ENCODE data around the gene PCBD1. TPM values are rescaled to one million over a fixed set of nuclear protein-coding genes. Genes with fewer than 3 reads are reported as not detected.

The PCBD1 gene
- total RNA-seq (66.5 TPM), polyA plus RNA-seq (ENCODE audit: insufficient read depth in 1 of 8, insufficient read length in 8 of 8, low replicate concordance in 1 of 8) (10 to 100 TPM; 62.8 to 82.7 (median 75.6) TPM)
- long read RNA-seq, donor 1, transcript PCBD1-201 (4 exons, 1,006 nt): major isoform, 20 of 29 reads
- long read RNA-seq, donor 1, partial matches to known transcripts: 8 of 29 reads
- long read RNA-seq, donor 1, other reads (novel, unspliced or antisense): 0 of 29 reads
- long read RNA-seq, donor 2, partial matches to known transcripts: 0 of 2 reads
- long read RNA-seq, donor 2, other reads (novel, unspliced or antisense): 0 of 2 reads
- long read RNA-seq, donor 3, transcript PCBD1-201 (4 exons, 1,006 nt): major isoform, 38 of 59 reads
- long read RNA-seq, donor 3, partial matches to known transcripts: 19 of 59 reads
- long read RNA-seq, donor 3, other reads (novel, unspliced or antisense): 0 of 59 reads
- long read RNA-seq, donor 4, transcript PCBD1-201 (4 exons, 1,006 nt): major isoform, 37 of 58 reads
- long read RNA-seq, donor 4, partial matches to known transcripts: 14 of 58 reads
- long read RNA-seq, donor 4, other reads (novel, unspliced or antisense): 5 of 58 reads
- long read RNA-seq, donor 5, transcript PCBD1-201 (4 exons, 1,006 nt): major isoform, 94 of 121 reads
- long read RNA-seq, donor 5, partial matches to known transcripts: 20 of 121 reads
- long read RNA-seq, donor 5, other reads (novel, unspliced or antisense): 5 of 121 reads
- long read RNA-seq, donor 6, transcript PCBD1-201 (4 exons, 1,006 nt): major isoform, 105 of 156 reads
- long read RNA-seq, donor 6, partial matches to known transcripts: 38 of 156 reads
- long read RNA-seq, donor 6, other reads (novel, unspliced or antisense): 8 of 156 reads
- long read RNA-seq, donor 7, transcript PCBD1-201 (4 exons, 1,006 nt): major isoform, 39 of 72 reads
- long read RNA-seq, donor 7, partial matches to known transcripts: 23 of 72 reads
- long read RNA-seq, donor 7, other reads (novel, unspliced or antisense): 6 of 72 reads
- long read RNA-seq, donor 8, transcript PCBD1-201 (4 exons, 1,006 nt): major isoform, 33 of 50 reads
- long read RNA-seq, donor 8, partial matches to known transcripts: 17 of 50 reads
- long read RNA-seq, donor 8, other reads (novel, unspliced or antisense): 0 of 50 reads
- long read RNA-seq, donor 9, transcript PCBD1-201 (4 exons, 1,006 nt): major isoform, 41 of 54 reads
- long read RNA-seq, donor 9, partial matches to known transcripts: 10 of 54 reads
- long read RNA-seq, donor 9, other reads (novel, unspliced or antisense): 0 of 54 reads
- long read RNA-seq, donor 10, transcript PCBD1-201 (4 exons, 1,006 nt): major isoform, 60 of 90 reads
- long read RNA-seq, donor 10, partial matches to known transcripts: 28 of 90 reads
- long read RNA-seq, donor 10, other reads (novel, unspliced or antisense): 0 of 90 reads
- long read RNA-seq, donor 11, transcript PCBD1-201 (4 exons, 1,006 nt): major isoform, 42 of 76 reads
- long read RNA-seq, donor 11, partial matches to known transcripts: 22 of 76 reads
- long read RNA-seq, donor 11, other reads (novel, unspliced or antisense): 7 of 76 reads

- H3K27me3 ChIP-seq (ENCODE audit: control insufficient read depth, insufficient read depth, low read length): no peaks in the 10 kb centered on the region
- no peaks in the 10 kb centered on the region for H3K9me3 ChIP-seq (replicated peaks; ENCODE audit: control insufficient read depth, low read depth, low read length)
- peak; percentile 88 for DNase-seq
- peak within 1 kb of the TSS; percentile 94 for H3K27ac ChIP-seq (ENCODE audit: low read length)
- WGBS (ENCODE audit: insufficient coverage): under 1% methylated on average over 72 of the region's 85 CpGs
- peaks cover 24% of the 10 kb centered on the region for H3K4me1 ChIP-seq (ENCODE audit: control insufficient read depth, insufficient read depth, low read length)
- peak within 1 kb of the TSS; percentile 69 for H3K4me3 ChIP-seq (ENCODE audit: low read length)
- peaks cover 16% of the 10 kb centered on the region for H3K36me3 ChIP-seq (ENCODE audit: control insufficient read depth, insufficient read depth, low read length)
These were observed at the start of gene PCBD1 for GRCh38 chr10:70887804-70888800. TSS of gene PCBD1 (minus strand) at chr10:70888565. CDS start at chr10:70888533, 32 bp downstream.

DNA sequence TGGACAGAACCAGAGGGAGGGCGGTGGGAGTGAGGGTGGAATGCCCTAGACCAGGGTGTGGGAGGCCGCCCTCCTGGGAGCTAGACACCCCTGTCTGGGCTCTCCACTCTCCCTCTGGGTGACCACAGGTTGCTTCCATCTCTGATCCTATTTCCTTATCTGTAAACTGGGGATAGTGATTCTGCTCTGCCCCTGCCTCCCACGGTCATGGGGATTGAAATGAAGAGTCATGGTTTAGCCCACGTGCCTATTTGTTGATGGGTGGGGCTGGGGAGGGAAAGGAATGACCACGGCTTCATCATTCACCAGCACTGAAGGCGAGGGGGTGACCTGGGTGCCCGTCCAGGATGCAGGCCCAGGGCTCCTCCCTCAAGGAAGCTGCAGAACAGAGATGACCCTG lies 49.3 kb upstream of the PCBD1 start:
- no peaks in the 10 kb centered on the region for H3K36me3 ChIP-seq (ENCODE audit: control insufficient read depth, insufficient read depth, low read length)
- no peaks in the 10 kb centered on the region for H3K9me3 ChIP-seq (replicated peaks; ENCODE audit: control insufficient read depth, low read depth, low read length)
- peaks cover 31% of the 10 kb centered on the region for H3K27me3 ChIP-seq (ENCODE audit: control insufficient read depth, insufficient read depth, low read length)
- WGBS (ENCODE audit: insufficient coverage): 80% methylated on average over 4 of the region's 7 CpGs
- H3K4me1 ChIP-seq (ENCODE audit: control insufficient read depth, insufficient read depth, low read length): peaks cover 32% of the 10 kb centered on the region
- DNase-seq: no peak
- H3K27ac ChIP-seq (ENCODE audit: low read length): no peak overlapping the region
- H3K4me3 ChIP-seq (ENCODE audit: low read length): no peak overlapping the region

DNA sequence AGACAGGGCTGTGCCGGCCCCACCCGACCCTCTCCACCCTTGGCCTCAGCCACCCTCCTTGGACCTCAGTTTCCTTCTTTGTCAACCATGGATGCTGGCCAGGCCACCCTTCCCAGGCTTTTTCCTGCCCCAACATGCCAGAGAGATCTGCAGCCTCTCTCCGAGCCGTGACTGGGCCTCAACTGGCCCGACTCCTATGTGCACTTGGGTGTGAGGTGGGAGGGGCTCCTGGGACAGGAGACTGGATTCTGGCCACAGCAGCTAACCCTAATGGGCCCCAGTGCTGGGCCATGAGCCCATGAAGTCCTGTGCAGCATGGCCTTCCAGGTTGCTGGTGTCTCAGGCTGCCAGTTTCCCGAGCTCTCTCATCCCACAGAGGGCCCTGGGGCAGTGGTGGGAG lies 47.7 kb upstream of the PCBD1 start:
- H3K27ac ChIP-seq (ENCODE audit: low read length): no peak overlapping the region
- H3K9me3 ChIP-seq (replicated peaks; ENCODE audit: control insufficient read depth, low read depth, low read length): no peaks in the 10 kb centered on the region
- DNase-seq: no peak
- peaks cover 23% of the 10 kb centered on the region for H3K4me1 ChIP-seq (ENCODE audit: control insufficient read depth, insufficient read depth, low read length)
- no peak overlapping the region for H3K4me3 ChIP-seq (ENCODE audit: low read length)
- peaks cover 41% of the 10 kb centered on the region for H3K27me3 ChIP-seq (ENCODE audit: control insufficient read depth, insufficient read depth, low read length)
- 33% methylated on average over 5 of the region's 6 CpGs for WGBS (ENCODE audit: insufficient coverage)
- no peaks in the 10 kb centered on the region for H3K36me3 ChIP-seq (ENCODE audit: control insufficient read depth, insufficient read depth, low read length)

DNA sequence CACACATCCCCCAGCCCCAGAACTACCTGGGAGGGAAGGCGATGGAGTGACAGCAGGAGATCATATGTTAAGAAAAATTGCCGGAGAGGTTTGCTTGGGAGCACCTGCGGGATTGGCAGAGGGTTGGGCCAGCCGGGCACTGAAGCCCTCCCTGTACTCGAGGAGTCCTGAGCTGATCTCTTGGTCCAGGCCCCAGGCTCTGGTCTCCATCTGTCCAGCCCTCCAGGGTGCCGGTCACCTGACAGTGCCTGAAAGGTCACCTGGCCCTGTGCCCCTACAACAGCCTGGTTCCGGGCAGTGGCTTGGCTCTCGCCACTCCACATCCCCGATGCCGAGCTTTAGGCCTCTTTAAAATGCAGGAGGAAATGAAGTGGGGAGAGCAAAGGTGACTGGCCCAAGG lies 47.3 kb upstream of the PCBD1 start:
- Histone ChIP-seq H3K36me3 (ENCODE audit: control insufficient read depth, insufficient read depth, low read length) (no peaks in the 10 kb centered on the region), H3K4me1 (ENCODE audit: control insufficient read depth, insufficient read depth, low read length) (peaks cover 18% of the 10 kb centered on the region), H3K9me3 (replicated peaks; ENCODE audit: control insufficient read depth, low read depth, low read length) (no peaks in the 10 kb centered on the region), H3K27me3 (ENCODE audit: control insufficient read depth, insufficient read depth, low read length) (peaks cover 44% of the 10 kb centered on the region), H3K27ac (ENCODE audit: low read length) (no peak overlapping the region), H3K4me3 (ENCODE audit: low read length) (no peak overlapping the region)
- DNase-seq: no peak
- WGBS (ENCODE audit: insufficient coverage): 74% methylated on average over 5 of the region's 10 CpGs

DNA sequence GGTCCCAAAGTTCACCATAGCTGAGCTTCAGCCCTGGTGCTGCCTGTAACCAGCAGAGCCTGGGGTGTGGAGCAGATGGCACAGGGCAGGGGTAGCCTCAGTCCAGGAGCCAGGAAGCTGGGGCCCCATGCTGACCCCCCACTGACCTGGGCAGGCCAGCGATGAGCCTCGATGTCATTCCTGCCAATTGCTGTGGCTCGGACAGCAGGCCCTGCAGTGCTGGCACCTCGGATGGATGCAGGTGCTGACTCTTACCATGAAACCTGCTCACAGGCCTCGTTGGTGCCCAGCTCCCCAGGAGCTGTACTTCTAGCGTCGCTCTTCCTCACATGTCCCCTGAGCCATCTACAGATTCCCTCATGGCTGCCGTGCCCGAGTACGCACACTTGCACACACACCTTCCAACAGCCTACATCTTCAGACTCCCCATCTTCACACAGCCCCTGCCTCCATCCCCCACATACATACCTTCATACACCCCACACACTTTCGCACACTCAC lies 46.8 kb upstream of the PCBD1 start:
- no peaks in the 10 kb centered on the region for H3K36me3 ChIP-seq (ENCODE audit: control insufficient read depth, insufficient read depth, low read length)
- DNase-seq: no peak
- peaks cover 48% of the 10 kb centered on the region for H3K27me3 ChIP-seq (ENCODE audit: control insufficient read depth, insufficient read depth, low read length)
- peaks cover 14% of the 10 kb centered on the region for H3K4me1 ChIP-seq (ENCODE audit: control insufficient read depth, insufficient read depth, low read length)
- no peak overlapping the region for H3K27ac ChIP-seq (ENCODE audit: low read length)
- WGBS (ENCODE audit: insufficient coverage): 91% methylated on average over 10 of the region's 11 CpGs
- no peak overlapping the region for H3K4me3 ChIP-seq (ENCODE audit: low read length)
- H3K9me3 ChIP-seq (replicated peaks; ENCODE audit: control insufficient read depth, low read depth, low read length): no peaks in the 10 kb centered on the region

- DNase-seq: no peak
- Histone ChIP-seq H3K36me3 (ENCODE audit: control insufficient read depth, insufficient read depth, low read length) (no peaks in the 10 kb centered on the region), H3K27ac (ENCODE audit: low read length) (no peak overlapping the region), H3K27me3 (ENCODE audit: control insufficient read depth, insufficient read depth, low read length) (peaks cover 50% of the 10 kb centered on the region), H3K4me1 (ENCODE audit: control insufficient read depth, insufficient read depth, low read length) (peaks cover 9% of the 10 kb centered on the region), H3K4me3 (ENCODE audit: low read length) (no peak overlapping the region), H3K9me3 (replicated peaks; ENCODE audit: control insufficient read depth, low read depth, low read length) (no peaks in the 10 kb centered on the region)
- no CpG with 5 or more reads among the region's 1 CpG for whole genome bisulfite sequencing (ENCODE audit: insufficient coverage)
These were observed 46.3 kb upstream of the PCBD1 start for GRCh38 chr10:70934701-70935100.

- no peaks in the 10 kb centered on the region for H3K36me3 ChIP-seq (ENCODE audit: control insufficient read depth, insufficient read depth, low read length)
- H3K9me3 ChIP-seq (replicated peaks; ENCODE audit: control insufficient read depth, low read depth, low read length): no peaks in the 10 kb centered on the region
- 45% methylated on average over 6 of the region's 9 CpGs for WGBS (ENCODE audit: insufficient coverage)
- H3K4me3 ChIP-seq (ENCODE audit: low read length): no peak overlapping the region
- no peak for DNase-seq
- peaks cover 41% of the 10 kb centered on the region for H3K27me3 ChIP-seq (ENCODE audit: control insufficient read depth, insufficient read depth, low read length)
- H3K4me1 ChIP-seq (ENCODE audit: control insufficient read depth, insufficient read depth, low read length): peaks cover 4% of the 10 kb centered on the region
- H3K27ac ChIP-seq (ENCODE audit: low read length): no peak overlapping the region
These were observed 44.2 kb upstream of the PCBD1 start for GRCh38 chr10:70932392-70933196.

DNA sequence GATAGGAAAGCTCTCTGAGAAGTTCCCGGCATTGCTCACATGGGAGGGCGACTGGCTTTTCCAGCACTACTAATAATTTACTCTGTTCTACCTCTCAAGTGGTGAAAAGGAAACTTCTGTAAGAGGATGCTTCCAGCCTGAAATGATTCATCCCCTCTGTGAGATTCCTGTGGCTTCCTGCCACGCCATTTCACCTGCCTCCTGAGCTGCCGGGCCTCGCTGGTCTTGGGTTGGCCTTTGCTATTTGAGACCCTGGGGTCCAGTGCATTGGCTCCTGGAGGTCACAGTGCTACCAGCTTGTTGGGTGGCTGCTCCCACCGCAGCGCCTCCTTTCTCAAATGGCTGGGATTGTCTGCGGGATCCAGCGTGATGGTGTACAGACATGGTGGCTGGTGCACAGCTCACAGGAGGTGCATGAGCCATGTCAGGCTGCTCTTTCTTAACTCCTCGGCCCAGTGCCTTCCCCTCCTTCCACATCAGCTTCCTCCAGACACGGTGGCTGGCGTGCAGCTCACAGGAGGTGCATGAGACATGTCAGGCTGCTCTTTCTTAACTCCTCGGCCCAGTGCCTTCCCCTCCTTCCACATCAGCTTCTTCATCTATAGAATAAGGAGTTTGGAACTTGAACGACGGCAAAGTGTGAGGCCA lies 42.9 kb upstream of the PCBD1 start:
- 63% methylated on average over 10 of the region's 15 CpGs for WGBS (ENCODE audit: insufficient coverage)
- no peak overlapping the region for H3K4me3 ChIP-seq (ENCODE audit: low read length)
- no peaks in the 10 kb centered on the region for H3K9me3 ChIP-seq (replicated peaks; ENCODE audit: control insufficient read depth, low read depth, low read length)
- H3K4me1 ChIP-seq (ENCODE audit: control insufficient read depth, insufficient read depth, low read length): peaks cover 4% of the 10 kb centered on the region
- no peak for DNase-seq
- H3K27ac ChIP-seq (ENCODE audit: low read length): no peak overlapping the region
- H3K27me3 ChIP-seq (ENCODE audit: control insufficient read depth, insufficient read depth, low read length): peaks cover 40% of the 10 kb centered on the region
- H3K36me3 ChIP-seq (ENCODE audit: control insufficient read depth, insufficient read depth, low read length): no peaks in the 10 kb centered on the region

All from muscle of leg (tissue), 16 donors.